GM12878 (cell line): Measurements from ENCODE around the gene LRP2BP.

ENCODE experiments used
- JUNB ChIP-seq: IDR thresholded peaks from 2 replicates; pipeline ENCODE4 v1.6.1; 2016; ENCODE audit warnings: antibody characterized with exemption, mild to moderate bottlenecking
- POLR2A ChIP-seq: IDR thresholded peaks from 2 replicates; pipeline ENCODE4 v1.6.1; 2011; ENCODE audit warnings: low read depth, mild to moderate bottlenecking, low read length
- POLR2AphosphoS5 ChIP-seq: IDR thresholded peaks from 2 replicates; pipeline ENCODE4 v1.6.1; 2011; ENCODE audit warnings: mild to moderate bottlenecking, low read length, inconsistent platforms
- SMC3 ChIP-seq: IDR thresholded peaks from 2 replicates; pipeline ENCODE4 v1.6.1; 2011; ENCODE audit warnings: low read length, improper control_type of control experiment, borderline replicate concordance
- STAT3 ChIP-seq: IDR thresholded peaks from 2 replicates; pipeline ENCODE4 v1.6.1; 2011; ENCODE audit warnings: low read depth, low read length, improper control_type of control experiment
- TCF3 ChIP-seq: IDR thresholded peaks from 2 replicates; pipeline ENCODE4 v1.6.1; 2012; ENCODE audit warnings: low read depth, mild to moderate bottlenecking, low read length, borderline replicate concordance; ENCODE audit not compliant: insufficient read depth
- TF ChIP-seq, protein P1 (sequence below): IDR thresholded peaks from 2 replicates; pipeline ENCODE4 v1.6.1; 2012; ENCODE audit warnings: low read length, inconsistent platforms
- TF ChIP-seq, protein P2 (sequence below), 3 experiments: IDR thresholded peaks in 2 of 3; conservative IDR thresholded peaks in 1 of 3; 2 replicates each; pipeline ENCODE4 v1.5.1; 2011; ENCODE audit warnings: low read depth in 3 of 3, low read length in 3 of 3, mild to moderate bottlenecking in 3 of 3, control low read depth in 2 of 3, moderate library complexity in 2 of 3, inconsistent platforms in 1 of 3, mixed read lengths in 1 of 3; ENCODE audit not compliant: control insufficient read depth in 2 of 3, insufficient read depth in 1 of 3; ENCODE audit errors: extremely low read depth in 1 of 3

DNA sequence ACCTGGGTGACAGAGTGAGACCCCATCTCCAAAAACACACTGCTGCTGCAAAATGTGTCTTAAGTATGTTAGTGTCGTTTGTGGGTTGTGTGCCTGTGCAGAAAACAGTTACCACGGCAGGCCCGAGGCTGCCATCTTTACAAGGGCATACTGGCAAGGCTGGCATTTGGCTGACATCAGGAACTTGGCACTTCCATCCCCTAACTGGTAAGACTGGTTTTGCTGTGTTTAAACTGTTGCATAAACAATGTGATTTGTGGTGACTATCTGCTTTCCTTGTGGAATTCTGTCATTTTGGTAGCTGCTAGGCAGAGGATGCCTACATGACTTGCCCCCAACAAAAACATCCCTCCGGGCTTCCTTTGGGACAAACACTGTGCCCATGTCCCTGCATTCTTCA, 12.3 kb downstream of the LRP2BP start:
- TF ChIP-seq STAT3: no peak
- TF ChIP-seq, protein P1, sequence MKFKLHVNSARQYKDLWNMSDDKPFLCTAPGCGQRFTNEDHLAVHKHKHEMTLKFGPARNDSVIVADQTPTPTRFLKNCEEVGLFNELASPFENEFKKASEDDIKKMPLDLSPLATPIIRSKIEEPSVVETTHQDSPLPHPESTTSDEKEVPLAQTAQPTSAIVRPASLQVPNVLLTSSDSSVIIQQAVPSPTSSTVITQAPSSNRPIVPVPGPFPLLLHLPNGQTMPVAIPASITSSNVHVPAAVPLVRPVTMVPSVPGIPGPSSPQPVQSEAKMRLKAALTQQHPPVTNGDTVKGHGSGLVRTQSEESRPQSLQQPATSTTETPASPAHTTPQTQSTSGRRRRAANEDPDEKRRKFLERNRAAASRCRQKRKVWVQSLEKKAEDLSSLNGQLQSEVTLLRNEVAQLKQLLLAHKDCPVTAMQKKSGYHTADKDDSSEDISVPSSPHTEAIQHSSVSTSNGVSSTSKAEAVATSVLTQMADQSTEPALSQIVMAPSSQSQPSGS: no peak
- TF ChIP-seq SMC3: no peak
- TF ChIP-seq JUNB: no peak
- TF ChIP-seq, protein P2, sequence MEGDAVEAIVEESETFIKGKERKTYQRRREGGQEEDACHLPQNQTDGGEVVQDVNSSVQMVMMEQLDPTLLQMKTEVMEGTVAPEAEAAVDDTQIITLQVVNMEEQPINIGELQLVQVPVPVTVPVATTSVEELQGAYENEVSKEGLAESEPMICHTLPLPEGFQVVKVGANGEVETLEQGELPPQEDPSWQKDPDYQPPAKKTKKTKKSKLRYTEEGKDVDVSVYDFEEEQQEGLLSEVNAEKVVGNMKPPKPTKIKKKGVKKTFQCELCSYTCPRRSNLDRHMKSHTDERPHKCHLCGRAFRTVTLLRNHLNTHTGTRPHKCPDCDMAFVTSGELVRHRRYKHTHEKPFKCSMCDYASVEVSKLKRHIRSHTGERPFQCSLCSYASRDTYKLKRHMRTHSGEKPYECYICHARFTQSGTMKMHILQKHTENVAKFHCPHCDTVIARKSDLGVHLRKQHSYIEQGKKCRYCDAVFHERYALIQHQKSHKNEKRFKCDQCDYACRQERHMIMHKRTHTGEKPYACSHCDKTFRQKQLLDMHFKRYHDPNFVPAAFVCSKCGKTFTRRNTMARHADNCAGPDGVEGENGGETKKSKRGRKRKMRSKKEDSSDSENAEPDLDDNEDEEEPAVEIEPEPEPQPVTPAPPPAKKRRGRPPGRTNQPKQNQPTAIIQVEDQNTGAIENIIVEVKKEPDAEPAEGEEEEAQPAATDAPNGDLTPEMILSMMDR (IDR thresholded peaks at IDR 0.05 in 2 of 3, conservative IDR thresholded peaks at IDR 0.05 in 1 of 3; ENCODE audit: control insufficient read depth in 2 of 3, extremely low read depth in 1 of 3, insufficient read depth in 1 of 3, low read depth in 3 of 3, low read length in 3 of 3): no peak
- no peak for TF ChIP-seq POLR2A
- no peak for TF ChIP-seq TCF3
- no peak; the same call in 1 of the 2 replicates for TF ChIP-seq POLR2AphosphoS5
